Measurements from ENCODE around the gene TMEM115.
A peak's percentile ranks its signal among the peaks of the same experiment; 100 is the strongest.

Gene TMEM115

DNA sequence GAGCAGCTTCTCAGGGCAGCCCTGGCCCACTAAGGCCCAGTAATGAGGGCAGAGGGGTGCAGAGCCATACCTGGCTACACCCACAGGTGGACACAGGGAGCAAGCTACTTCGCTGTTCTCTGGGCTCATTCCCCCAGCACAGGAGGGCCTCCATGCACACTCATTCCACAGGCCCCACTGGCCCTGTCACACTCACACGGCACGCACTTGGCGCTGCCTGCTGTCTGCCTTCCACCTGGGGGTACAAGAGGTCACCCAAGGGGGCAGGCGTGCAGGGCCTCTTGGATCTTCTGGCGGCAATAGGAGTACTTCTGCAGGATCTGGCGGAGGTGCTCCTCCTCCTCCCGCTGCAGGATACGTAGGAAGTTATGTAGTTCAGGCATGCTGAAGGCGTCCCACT is 29.0 kb downstream of the TMEM115 start:
- DNase-seq, result no peak

DNA sequence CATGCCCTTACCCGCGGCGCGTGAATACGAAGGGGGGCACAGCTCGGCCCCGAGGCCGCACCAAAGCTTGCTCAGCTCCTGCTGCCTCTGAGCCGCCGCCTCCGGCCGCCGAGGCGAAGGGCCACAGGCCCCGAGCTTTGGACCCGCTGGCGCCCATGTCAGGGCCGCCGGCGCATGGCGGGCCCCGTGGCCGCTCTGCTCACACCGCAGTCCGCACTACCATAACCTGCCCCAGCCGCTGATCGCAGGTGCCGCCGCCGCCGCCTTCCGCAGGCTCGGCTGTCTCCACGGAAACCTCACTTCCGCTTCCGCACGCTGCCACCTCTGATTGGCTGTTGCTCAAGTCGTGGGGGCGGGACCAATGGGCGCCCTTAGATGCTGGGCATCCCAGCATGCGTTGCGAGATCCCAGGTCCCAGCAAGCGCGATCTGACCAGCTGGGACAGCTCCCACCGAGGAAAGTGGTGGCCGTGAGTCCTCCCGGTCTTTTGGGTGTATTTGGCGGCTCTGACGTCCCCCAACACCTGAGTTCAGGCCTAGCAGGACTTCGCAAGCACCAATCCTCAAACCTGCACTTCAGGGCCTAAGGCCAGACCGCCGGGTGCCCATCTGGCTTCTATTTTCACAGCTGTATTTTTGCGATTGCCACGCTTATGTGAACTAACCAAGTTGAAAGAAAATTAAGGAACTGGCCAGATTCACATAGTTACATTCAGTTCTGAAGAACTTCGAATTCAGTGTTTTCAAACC is 31.2 kb downstream of the TMEM115 start, which contains the start of gene TUSC2:
TSS of gene TUSC2 (minus strand) at position 281 of the 749 bp plus-strand sequence. CDS start at position 157, 124 bp downstream.
- DNase-seq, result peak; percentile 87

DNA sequence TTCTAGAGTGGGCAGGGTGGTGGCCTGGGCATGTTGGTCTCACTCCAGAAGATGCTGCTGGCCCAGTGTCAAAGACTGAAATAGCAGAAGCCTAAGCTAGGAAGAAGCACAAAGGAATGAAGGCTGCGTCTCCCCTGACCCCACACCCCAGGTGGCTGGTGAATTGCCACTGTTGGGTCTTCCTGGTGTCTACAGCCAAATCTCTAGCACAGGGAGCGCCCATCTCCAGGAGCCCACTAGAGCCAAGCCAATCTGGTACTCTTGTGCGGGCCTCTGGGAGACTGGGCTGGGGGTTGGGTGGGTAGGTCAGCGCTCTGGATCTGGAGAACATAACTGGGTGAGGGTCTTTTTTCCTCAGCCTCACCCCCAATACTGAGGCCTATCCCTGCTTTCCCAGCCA is 32.2 kb downstream of the TMEM115 start:
- DNase-seq, result no peak

DNA sequence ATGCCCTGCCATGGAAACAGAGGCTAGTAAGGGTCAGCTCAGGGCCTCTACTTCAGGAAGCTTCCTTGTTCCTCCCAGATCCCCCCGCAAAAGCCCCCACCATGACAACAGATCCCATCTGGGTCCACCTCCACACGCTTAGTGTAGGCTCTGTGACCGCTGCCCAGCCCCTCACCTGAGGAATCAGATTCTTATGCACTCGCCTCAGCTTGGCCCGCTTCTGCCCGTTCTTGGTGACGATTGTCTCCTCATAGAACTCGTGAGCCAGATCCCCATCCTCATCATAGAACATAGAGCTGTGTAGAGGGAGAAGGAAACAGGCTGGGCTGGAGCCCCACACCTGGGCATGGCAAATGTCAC is 33.2 kb downstream of the TMEM115 start:
- no peak for DNase-seq

DNA sequence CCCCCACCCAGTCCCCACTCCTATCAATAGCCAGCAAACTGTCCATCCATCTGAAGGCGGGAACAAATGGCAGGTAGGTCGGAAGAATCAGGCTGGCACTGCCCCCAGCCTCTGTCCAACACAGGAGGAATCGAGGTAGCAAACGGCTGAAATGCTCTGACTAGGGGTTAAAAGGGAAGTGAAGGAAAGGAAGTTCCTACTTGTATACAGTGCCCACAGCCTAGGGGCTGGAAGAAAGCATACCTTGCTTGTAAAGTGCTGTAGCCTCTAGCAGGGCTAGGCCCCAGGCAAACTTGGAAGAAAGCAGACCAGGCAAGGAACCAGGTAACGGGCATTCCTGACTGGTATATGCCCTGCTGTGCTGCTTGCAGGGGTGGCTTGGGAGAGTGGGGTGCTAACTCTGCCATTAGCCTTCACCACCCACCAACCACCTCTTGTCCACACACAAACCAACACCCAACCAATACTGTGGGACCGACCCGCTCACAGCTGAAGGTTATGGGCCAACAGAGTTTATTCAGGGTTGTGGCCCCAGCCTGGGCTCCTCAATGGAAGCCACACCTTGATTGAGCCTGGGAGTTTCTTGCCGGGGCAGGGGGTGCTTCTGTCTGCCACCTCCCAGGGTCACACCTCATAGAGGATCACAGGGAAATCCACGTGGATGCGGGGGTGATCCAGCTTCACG is 33.7 kb downstream of the TMEM115 start:
- no peak for DNase-seq

DNA sequence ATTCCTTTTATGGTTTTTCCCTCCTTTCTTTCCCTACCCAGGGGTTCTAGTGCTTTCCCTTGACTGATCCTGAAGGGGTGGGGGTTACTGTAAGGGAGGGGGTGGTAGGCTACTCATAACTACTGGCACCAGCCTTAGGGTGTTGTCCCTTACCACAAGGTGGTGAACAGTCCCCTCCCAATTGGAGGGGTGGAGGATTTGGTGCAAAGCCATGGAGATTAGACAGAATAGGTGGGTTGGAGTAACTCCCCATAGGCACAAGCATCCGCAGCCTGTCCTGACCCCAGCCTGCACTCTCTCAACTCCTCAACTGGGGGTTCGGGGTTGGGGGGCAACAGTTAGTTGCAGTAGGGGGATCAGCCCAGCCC is 34.2 kb downstream of the TMEM115 start:
- no peak for DNase-seq

DNA sequence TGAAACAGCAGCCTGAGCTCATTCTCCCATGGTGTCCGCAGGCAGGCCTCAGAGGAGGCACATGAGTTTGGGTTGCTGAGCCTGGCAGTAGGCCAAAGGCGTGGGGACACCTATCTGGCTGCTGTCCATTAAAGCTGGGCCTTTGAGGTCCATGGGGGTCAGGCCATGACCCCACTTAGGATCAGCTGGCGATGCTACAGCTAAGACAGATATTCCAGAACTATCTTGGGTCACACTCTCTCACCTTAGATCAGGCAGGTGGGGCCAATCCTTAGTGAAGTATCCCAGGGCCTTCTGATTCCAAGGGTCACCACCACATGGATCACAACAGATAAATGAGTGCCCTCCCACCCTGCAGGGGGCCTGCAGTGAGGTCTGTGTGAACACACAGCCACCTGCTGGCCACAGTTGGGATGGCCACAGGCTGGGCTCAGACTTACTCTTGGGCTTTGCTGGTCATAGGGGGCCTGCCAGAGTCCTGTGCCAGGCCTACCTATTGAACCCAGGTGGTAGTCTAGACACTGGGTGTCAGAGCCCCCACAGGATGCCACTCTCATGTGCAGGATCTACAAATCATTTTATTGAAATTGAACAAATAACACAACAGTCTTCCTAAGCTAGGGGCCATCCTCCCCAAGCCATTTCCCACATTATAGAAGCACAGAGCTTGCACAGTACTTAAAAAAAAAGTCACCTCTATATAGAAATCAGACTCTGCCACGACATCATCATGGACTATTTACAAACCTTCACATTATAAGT is 34.8 kb downstream of the TMEM115 start:
- DNase-seq, result no peak

DNA sequence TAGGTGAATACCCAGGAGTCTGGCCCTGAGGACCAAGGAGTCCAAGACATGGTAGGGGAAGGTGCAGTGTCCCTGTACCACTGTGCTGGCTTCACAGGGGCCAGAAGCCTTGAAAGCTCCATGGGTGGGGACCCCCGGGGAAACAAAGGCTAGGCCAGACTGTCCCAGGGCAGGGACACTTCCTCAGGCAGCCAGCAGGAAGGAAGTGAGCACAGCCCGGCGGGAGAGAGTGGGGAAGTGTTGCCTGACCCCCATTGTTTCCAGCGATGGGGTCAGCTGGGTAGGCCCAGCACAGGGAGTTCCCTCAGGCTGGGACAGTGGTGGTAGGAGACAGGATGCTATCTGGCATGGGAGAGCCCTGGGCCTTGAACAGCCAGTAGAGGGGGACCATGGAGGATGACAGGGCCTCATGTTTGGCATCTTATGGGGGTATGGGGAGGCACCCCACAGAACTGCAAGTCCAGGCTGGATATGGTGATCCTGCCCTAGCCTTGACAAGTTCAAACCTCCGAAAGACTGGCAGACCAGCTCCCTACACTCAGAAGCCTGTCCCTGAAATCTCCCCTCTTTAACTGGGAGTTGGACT is 35.6 kb downstream of the TMEM115 start:
- DNase-seq, result no peak

DNA sequence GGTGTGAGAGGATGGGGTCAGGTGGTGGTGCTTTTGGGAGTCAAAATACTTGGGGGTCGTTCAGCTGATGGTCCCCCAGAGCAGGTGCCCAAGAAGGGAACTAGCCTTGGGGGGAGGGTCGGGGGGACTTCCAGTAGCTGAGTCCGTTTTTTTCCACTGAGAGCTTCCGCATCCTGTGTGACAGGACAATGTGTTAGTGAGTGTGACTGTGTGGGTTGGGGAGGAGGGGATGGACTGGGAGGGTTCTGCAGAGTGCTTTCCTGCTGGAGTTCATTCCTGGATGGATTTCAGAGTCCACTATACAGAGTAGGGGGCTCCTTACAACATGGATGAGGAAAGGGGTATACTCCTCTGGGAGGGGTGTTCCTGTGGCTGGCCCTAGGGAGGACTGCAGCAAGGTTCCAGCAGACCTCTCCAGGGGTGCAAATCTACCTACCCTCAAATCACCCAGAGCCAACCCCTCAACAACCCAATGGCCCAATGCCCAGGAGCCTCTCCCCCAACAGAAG is 36.2 kb downstream of the TMEM115 start:
- DNase-seq, result no peak

DNA sequence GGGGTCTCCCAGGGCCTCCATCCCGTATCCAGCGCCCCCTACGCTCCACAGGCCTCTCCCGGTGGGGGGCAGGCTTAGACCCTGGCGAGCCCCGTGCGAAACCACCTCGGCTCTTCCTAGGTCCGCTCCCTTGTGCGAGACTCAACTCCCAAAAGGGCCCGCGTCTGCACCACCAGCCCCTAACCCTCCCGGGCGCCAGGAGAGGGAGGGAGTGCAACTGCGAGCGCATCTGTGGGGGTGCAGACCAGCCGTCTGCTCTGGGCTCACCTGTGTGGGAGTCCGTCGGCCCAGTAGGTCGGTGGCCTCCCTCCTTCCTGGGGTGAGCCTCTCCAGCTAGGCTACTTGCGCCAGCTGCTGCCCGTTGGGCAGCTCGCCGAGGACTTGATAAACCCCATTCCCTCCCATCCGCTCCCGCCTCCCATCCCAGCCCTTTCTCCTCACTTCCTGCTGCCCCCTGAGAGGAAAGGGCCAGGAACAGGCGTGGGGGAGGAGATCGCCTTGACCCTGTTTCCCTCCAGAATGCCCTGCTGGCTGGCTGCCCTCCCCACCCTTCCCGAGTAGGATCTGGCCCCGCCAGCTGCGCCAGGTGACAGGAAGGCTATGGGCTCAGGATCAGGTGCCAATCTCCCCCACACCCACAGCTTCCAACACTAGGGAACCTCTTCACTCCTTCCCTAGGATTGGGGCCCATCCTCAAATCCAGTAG is 36.8 kb downstream of the TMEM115 start, which contains the start of gene HYAL2:
TSS of gene HYAL2 (minus strand) at position 360 of the 706 bp plus-strand sequence. CDS start 2,256 bp downstream, outside the sequence.
- DNase-seq, result no peak

DNA sequence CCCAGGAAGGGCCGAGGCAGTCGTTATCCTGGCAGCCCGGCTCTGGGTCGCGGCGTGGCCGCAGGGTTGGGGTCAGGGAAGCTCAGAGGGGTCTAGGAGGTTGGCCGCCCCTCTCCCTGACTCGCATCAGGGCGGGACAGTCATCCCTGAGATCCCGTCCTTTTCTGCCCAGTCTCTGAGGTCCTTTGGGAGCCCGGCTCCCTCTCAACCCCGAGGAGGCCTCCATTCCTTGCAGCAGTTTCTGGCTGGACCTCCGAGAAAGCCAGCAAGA is 37.3 kb downstream of the TMEM115 start:
- no peak for DNase-seq

DNA sequence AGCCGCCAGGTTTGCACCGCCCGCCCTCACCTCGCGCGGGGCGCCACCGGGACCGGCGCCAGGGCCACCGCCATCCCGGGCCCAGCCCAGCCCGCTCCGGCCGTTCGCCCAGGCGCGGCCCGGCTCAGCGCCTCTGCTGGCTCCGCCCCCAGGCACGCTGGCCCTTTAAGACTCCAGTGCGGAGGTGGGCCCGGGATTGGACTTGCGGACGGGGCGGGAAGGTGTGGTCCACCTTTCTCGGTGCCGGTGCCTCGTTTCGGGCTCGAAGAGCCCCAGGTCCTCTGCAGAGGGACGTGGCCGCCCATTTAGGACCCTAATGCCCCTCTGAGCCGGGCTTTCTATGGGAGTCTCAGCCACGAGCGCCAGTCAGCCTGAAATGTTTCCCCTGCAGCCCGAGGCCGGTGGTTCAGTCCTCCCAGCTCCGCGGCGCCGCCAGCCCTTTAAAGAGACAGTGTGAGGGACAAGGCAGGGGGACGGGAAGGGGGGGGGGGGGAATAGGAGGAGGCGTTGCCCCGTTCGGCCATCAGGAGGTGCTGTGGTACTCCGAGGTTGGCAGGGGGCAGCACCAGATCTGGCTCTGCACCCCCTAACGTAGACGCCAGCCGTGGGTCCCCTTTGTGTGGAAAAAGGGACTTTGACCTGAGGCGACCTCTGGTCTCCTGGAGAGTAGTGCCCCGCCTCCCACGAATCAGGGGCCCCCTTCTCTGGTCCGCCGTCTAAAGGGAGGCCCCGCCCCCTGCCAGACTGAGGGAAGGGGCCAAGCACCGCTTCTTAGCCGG is 37.8 kb downstream of the TMEM115 start:
- DNase-seq, result peak; percentile 73

DNA sequence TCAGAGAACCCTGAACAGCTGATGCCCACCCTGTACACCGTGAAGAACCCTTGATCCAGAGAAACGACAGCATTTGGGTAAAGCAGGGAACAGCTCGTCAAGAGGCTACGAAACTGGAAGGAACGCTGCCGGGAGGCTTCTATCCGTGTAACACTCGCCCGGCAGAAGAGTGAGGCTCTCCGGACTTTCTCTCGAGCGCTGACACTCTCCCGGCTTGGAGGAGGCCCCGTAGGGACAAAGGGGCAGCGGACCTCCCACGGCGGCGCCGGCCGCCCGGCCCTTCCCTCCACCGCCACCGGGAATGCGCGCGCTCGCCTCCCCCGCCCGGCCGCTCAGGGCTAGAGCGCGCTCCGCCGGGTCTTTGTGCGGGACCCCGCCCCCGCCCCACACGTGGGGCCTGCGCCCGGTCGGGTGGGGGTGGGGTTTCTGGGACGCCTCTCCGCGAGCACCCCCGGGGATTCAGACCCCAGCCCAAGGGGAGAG is 38.4 kb downstream of the TMEM115 start:
- peak; percentile 61 for DNase-seq

DNA sequence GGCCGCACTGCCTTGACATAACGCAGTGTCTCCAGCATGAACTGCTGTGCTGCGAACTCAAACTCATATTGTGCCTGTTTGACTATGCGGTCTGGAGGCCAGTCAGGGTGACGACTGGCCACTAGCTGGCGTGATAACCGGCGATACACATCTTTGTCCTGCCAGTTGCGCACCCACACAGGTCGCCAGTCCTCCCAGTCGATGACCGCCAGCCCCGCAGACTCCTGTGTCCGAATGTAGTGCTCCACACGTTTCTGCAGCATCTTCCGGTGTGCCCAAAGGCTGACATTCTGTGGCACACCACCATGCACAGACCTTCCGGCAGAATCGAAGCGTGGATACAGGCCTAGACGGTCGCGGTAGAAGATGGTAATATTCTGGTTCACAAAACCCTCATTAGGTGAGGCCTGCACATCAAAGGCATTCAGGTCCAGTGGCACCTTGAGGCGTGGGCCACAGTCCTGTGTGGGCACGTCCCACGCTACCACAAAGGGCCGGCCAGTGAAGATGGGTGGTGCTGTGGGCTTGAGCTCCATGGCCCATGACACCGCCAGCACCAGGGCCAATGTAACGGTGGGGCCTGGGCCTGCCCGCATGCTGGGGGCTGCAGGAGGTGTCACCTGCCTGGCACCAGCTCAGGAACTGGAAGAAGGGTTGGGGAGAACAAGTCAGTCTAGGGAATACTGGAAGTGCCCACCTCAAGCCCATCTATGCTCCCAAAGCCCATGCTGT is 39.3 kb downstream of the TMEM115 start:
- no peak for DNase-seq

DNA sequence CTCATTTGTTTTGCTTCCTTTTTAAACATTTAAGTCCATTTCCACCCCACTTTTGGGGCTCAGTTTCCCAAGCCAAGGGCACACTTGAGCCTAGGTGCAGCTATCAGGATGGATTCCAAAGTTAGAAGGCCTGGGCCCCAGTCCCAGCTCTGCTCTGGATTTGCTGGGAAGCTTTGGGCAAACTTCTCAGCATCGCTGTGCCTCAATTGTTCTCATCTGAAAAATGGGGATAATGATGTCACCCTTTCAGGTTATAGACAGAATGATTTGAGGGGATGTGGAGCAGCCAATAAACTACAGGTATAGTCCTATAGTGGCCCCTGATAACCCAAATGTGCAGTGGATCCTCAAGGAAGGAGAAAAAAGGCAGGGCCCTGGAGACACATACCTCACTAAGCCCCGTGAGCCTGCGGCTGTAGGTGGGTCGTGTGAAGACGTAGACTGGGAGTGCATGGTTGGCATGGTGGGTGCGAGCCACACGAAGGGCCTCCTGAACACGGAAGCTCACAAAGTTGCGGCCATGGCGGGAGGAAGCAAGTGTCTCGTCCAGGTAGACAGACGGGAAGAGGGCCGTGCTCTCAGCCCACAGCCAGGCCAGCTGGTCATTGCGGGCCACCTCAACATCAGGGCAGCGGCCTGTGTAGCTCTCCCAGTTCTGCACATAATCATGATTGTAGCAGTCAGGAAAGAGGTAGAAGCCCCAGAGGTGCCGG is 40.0 kb downstream of the TMEM115 start:
- no peak for DNase-seq

DNA sequence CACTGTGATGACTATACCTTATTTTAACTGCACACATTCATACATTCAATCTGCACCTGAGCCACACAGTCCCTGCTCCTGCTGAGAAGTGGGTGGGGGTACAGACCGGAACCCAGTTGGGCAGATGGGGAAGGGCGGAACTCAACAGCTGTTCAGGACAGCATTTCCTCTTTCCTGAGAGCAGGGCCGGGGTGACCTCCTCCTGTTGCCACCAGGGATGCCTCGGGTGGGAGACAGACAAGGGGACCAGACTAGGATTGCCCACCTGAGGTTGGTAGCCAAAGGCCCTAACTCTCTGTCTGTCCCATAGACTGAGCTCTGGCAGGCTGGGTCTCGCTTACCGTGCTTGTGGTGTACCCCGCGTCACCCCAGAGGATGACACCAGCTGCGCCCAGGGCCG is 40.7 kb downstream of the TMEM115 start:
- DNase-seq, result no peak

DNA sequence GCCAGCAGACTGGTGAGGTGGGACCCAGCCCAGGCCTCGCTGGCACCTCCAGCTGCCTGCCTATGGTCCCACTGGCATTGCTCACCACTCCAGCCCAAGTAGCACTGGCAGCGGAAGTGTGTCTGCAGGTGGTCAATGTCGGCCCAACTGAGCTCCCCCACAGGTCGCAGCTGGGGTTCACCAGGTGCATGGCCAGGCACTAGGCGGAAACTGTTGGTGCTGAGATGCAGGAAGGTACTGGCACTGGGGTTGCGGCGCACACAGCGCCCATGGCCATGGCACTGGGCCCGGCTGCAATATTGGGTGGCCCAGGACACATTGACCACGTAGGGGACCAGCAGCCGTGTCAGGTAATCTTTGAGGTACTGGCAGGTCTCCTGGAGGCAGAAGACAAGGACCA is 41.2 kb downstream of the TMEM115 start:
- DNase-seq, result no peak

DNA sequence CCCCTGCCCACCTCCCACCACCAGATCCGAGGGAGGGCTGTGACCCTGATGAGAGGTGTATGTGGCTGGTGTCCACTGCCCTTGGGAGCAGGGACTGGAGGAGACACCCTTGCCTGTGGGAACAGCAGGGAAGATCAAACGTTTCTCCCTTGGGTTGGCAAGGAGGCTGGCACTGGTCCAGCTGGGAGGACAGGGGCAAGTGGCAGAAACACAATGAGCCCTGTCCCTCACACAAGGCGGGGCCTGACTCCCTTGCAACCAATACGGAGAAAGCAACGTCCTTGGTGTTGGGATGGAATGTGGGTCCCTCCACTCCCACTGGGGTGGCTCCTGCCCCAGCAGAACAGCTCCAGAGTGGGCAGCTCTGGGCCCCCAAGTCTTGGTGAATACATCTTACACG is 42.0 kb downstream of the TMEM115 start:
- DNase-seq, result no peak

DNA sequence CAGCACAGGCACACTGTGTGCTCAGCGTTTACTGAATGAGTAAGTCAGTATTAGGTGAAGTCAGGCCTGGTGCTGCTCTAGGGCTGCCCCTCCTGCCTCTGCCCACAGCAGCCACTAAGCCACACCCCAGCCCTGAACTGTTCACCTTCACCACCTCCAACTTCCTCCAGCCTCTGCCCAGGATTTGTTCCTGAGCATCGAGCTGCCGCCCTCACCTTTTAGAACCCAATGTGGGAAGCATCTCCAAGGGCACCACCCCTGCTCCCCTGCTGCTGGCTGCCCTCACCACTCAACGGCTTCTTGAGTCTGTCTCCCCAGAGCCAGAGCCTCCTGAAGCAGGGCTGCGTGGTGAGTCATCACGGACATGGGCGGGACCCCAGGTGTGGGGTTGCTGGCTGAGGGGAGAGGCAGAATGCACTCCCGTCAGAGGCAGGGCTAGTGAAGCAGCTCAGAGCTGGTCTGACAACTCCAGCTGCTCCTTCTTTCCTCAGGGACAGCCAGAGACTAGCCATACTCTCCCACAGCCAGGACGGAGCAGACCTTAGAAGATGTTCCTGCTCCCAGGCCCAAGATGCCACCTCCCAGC is 42.6 kb downstream of the TMEM115 start:
- DNase-seq, result peak; percentile 16

DNA sequence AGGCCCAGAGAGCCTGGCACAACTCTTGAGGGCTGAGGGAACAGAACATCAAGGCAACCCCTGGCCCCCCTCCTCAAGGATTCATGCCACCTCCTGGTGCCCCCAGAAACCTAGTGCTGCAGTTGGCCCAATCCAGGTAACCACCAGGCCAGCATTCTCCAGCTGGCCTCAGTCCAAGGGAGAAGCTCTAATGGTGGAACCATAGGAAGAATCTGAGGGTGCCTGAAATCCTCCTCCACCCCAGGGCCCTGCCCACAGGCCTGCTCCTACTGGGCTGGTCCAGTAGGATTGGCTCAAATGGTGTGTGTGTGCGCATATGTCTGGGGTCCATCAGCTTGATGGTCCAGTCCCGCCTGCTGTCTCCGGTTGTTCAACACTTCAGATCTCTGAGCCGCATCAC is 44.5 kb downstream of the TMEM115 start:
- DNase-seq, result no peak

Measured in NCI-H2171 (cell line).